NB4 (cell line): Measurements from ENCODE around the gene COL4A1.

Source experiments
- DNase-seq: peaks from one replicate; pipeline ENCODE4 v3.0.0; 2010; ENCODE audit warnings: low read depth
- H3K4me3 ChIP-seq: one replicate; pipeline ENCODE4 v1.5.1; 2011; ENCODE audit warnings: mild to moderate bottlenecking, low read depth, low read length, moderate library complexity
- CTCF ChIP-seq: IDR thresholded peaks from one replicate; pipeline ENCODE4 v1.5.1; 2012; ENCODE audit warnings: low read depth, low read length
- MAX ChIP-seq: IDR thresholded peaks from 2 replicates; pipeline ENCODE4 v1.6.1; 2011; ENCODE audit warnings: low read depth, low read length
- MYC ChIP-seq: IDR thresholded peaks from 2 replicates; pipeline ENCODE4 v1.6.1; 2011; ENCODE audit warnings: low read depth, low read length
- POLR2A ChIP-seq: IDR thresholded peaks from 2 replicates; pipeline ENCODE4 v1.6.1; 2011; ENCODE audit warnings: mild to moderate bottlenecking; ENCODE audit not compliant: insufficient read length; ENCODE audit errors: extremely low read depth

The COL4A1 gene

GRCh38 chr13:110330491-110331011 is 23.6 kb upstream of the COL4A1 start:
- DNase-seq, result no peak
- TF ChIP-seq CTCF, result no peak
- no peak for TF ChIP-seq MAX
- TF ChIP-seq MYC, result no peak
- no peak for TF ChIP-seq POLR2A
- H3K4me3 ChIP-seq, result no peak overlapping the region

GRCh38 chr13:110329798-110330461 is 23.0 kb upstream of the COL4A1 start:
- no peak overlapping the region for H3K4me3 ChIP-seq
- DNase-seq, result no peak
- TF ChIP-seq POLR2A, result no peak
- no peak for TF ChIP-seq MAX
- no peak for TF ChIP-seq CTCF
- TF ChIP-seq MYC, result no peak

- DNase-seq, result no peak
- TF ChIP-seq POLR2A, result no peak
- TF ChIP-seq MYC, result no peak
- no peak for TF ChIP-seq CTCF
- no peak for TF ChIP-seq MAX
- no peak overlapping the region for H3K4me3 ChIP-seq
Observed at GRCh38 chr13:110329258-110329657, 22.3 kb upstream of the COL4A1 start.

GRCh38 chr13:110328573-110328972 is 21.6 kb upstream of the COL4A1 start:
- DNase-seq, result no peak
- TF ChIP-seq CTCF (no peak), MYC (no peak), MAX (no peak), POLR2A (no peak)

GRCh38 chr13:110327051-110327721 is 20.2 kb upstream of the COL4A1 start:
- no peak for DNase-seq
- TF ChIP-seq CTCF (no peak), MAX (no peak), MYC (no peak), POLR2A (no peak)
- no peak overlapping the region for H3K4me3 ChIP-seq

More at GRCh38 chr13:110328573-110328972, 21.6 kb upstream of the COL4A1 start:
- no peak overlapping the region for H3K4me3 ChIP-seq
